GM12892 (cell line): ENCODE data around the gene RAP2A.

Experiments
- DNase-seq: peaks from one replicate; pipeline ENCODE4 v3.0.0; 2011; ENCODE audit not compliant: insufficient read length
- FAIRE-seq: peaks from 2 replicates; lab custom pipeline; 2011; peaks lifted over from hg19 to GRCh38; lab: Jason Lieb, UNC
- POLR2A ChIP-seq: IDR thresholded peaks from 2 replicates; pipeline ENCODE4 v1.6.1; 2011; ENCODE audit warnings: low read depth, low read length, control low read depth
- POLR2AphosphoS5 ChIP-seq: IDR thresholded peaks from 2 replicates; pipeline ENCODE4 v1.6.1; 2011; ENCODE audit warnings: low read depth, low read length, control low read depth
- TAF1 ChIP-seq: IDR thresholded peaks from 2 replicates; pipeline ENCODE4 v1.6.1; 2011; ENCODE audit warnings: low read depth, mild to moderate bottlenecking, control low read depth, low read length, borderline replicate concordance

Gene RAP2A

DNA sequence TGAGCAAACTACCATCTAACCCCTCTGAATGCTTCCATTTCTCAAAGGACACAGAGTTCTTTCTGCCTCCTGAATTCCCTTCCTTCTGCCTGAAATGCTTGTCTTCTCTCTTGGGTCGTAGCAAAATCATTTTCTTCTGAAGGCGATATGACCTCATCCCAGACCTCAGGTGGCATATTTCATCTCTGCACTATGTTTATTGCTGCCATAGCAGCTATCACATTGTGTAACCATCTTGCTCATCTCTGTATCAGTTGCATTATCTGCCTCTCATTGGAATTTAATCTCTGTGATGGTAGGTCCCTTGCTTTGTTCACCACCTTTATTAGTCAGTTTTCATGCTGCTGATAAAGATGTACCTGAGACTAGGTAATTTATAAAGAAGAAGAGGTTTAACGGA lies 32.5 kb upstream of the RAP2A start:
- no peak for FAIRE-seq
- DNase-seq: no peak
- no peak for TF ChIP-seq POLR2A
- TF ChIP-seq POLR2AphosphoS5: no peak
- TF ChIP-seq TAF1: no peak

DNA sequence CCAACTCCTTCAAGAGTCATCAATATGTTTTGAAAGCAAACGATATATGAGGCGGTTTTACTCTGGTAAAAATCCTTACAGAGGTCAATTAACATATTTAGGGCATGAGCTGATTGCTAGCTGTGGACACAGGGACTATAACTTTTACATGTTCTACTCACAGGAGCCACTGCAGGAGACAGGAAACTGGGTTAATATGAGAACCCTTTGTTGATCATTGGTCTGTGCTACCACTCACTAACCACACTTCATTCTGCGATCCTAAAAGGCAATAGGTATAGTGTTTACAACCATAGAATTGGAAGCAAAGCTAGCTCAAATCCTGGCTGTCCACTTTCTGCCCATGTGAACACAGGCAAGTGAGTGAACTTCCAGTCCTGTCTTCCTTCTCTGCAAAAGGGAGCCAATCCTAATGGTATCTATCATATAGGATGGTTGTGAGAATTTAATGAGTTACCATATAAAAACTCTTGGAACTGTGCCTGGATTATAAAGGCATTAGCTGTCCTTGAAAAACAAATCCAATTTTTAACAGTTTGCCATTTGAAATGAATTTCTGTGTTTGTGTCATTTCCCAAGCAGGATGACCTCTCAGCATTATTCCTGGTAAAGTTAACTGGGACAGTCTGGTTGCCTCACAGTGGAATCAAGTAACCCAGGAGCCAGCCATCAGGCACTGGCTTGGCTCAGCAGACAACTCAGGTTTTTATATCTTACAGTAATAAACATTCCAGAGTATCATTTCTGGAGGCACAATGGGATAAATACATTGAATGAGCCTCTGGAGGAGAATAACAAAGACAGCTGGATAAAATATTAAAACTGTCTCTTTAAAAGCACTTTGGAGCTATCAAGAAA lies 29.8 kb upstream of the RAP2A start:
- DNase-seq (no peak), FAIRE-seq (no peak)
- TF ChIP-seq POLR2A: no peak
- TF ChIP-seq POLR2AphosphoS5: no peak
- TF ChIP-seq TAF1: no peak

DNA sequence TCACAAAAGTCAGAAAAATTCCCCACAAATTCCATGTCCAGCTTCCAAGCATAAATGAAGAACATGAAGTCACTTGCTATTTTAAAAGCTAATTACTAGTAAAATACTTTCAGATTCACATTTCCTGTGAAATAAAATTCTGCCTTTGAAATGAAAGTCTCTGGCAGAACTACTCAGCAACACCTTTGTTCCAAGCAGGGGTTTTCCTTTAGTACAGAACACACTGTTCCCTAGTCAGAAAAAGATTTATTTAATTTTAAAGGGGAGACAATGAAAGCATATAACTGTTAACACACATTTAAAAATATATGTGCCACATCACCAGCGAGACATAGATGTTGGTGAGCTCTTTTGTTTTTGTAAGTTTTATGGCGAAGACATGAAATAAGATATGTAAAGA lies 26.4 kb upstream of the RAP2A start:
- DNase-seq (no peak), FAIRE-seq (no peak)
- TF ChIP-seq POLR2AphosphoS5 (no peak), TAF1 (no peak), POLR2A (no peak)

DNA sequence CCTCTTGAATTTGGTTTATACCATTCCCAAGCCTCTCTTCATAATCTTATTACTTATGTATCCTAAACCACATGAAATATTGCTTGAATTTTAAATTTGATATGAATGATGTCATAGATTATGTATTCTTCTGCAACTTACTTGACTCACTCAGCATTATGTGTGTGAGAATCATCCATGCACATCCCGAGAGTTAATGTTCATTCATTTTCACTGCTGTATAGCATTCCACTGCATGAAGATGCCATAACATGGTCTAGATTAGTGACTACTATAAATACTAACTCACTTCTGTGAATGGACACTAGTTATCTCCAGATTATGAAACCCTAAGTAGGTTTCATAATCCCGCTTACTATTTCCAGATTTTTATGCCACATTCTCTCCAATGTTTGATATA lies 25.0 kb upstream of the RAP2A start:
- FAIRE-seq: no peak
- TF ChIP-seq POLR2A: no peak
- no peak for TF ChIP-seq TAF1
- TF ChIP-seq POLR2AphosphoS5: no peak

DNA sequence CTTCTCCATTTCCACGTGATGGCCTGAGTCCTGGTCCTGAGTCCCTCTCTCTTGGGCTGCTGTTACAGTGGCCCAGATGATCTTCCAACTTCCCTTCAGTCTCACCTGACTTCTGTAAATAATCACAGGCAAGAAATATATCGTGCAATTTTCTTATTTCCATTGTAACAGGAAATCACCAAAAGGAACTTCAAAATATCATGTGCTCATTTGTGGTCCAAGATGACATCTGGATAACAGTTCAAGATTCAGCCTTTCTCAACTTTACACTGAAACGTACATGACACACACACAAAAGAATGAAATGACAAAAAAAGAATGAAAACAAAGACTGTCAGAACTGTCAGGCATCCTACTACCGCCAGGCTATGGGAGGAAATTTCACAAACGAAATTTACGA lies 22.0 kb upstream of the RAP2A start:
- FAIRE-seq (no peak), DNase-seq (no peak)
- no peak for TF ChIP-seq TAF1
- no peak for TF ChIP-seq POLR2A
- TF ChIP-seq POLR2AphosphoS5: no peak

More for the DNA sequence above, 25.0 kb upstream of the RAP2A start:
- DNase-seq: no peak

DNA sequence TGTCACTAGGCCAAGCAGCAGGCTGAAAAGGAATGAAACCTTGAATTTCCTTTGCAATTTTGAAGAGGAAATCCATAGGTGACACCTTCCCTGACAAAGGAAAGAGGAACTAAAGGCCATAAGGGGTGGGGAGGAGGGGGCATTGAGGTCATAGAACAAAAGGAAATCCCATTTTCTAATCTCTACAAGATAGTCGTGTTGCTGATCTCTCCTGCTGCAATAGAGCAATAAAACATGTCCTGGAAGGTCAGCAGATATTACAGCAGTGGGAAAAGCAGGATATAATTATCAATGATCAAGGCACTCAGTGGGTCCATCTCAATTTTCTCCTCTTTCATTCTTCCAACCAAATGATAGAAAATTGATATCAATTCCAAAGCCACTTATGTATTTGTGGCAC lies 20.3 kb upstream of the RAP2A start:
- no peak for FAIRE-seq
- TF ChIP-seq TAF1 (no peak), POLR2A (no peak), POLR2AphosphoS5 (no peak)
- no peak for DNase-seq

DNA sequence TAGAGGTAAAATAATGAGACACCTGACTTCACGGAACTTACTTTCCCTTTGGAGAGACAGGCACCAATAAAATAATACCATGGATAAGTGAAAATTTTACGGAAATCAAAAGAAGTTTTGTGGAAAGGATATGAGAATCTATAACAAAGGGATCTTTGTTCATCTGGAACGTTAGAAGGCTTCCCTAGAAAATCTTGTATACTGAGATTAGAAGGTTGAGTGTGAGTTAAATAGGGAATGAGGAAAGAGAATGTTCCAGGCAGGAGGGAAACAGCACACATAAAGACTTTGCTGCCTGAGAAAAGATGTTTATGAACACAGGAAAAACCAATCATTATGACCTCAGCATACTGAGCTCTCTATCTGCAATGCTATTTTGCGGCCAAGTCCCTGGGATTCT lies 19.6 kb upstream of the RAP2A start:
- TF ChIP-seq POLR2A (no peak), TAF1 (no peak), POLR2AphosphoS5 (no peak)
- FAIRE-seq (no peak), DNase-seq (no peak)

DNA sequence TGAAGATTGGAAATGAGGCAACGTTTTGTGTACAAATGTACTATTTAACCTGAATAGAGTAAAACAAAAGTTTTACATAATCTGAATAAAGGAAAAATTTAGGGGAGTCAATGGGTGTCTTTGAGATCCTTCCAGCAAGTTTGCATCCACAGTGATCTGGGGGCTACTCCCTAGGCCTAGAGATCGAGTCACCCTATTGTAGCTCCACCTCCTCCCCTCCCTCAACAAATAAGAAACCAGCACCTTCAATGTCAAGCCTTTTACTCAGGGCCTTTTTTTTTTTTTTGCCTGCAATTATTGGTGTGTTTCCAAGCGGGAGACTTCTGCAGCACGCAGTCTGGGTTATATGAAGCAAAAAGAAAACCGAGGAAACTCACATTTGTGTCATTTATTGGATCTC lies 16.3 kb upstream of the RAP2A start:
- DNase-seq (no peak), FAIRE-seq (no peak)
- TF ChIP-seq POLR2AphosphoS5: no peak
- TF ChIP-seq POLR2A: no peak
- no peak for TF ChIP-seq TAF1

DNA sequence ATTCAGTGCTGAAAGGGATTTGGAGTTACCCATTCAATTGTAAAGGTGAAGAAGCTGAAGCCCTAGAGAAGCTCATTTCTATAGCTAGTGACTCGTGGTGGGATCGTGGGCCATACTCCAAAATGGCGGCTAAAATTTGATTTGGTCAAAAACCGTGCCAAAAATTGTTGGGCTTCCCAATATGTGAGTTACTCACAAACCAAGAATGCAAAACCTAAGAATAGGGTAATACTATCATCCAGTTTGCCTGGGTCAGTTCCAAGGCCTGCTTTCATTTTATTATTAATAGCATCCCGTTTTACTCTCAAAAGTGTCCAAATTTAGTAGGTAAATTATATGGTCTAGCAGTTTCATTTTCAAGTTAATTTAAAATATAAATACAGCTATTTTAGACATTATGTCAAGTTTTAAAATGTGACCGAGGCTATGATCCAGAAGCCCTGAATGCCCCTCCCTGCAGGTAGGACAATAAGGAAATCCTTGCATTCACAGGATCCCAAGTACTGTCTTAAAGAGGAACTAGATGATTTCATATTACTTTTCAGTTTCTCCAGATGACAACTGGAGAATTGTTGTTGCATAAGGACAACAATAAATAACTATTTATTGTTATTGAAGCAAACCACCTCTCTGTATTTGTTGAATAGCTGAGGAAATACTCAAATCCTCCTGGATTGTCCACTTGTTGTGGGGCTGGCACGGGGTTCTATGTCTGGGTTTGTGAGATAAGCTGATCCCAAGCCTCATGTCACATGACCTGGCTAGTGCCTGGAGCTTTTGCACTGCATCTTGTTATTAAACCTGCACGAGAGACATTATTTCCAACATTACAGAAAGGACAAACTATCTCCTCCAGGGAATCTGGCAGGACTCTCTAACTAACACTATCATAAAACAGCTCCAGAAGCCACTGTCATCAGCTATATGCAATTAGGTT lies 11.6 kb upstream of the RAP2A start:
- DNase-seq (no peak), FAIRE-seq (no peak)
- TF ChIP-seq POLR2AphosphoS5 (no peak), TAF1 (no peak), POLR2A (no peak)

DNA sequence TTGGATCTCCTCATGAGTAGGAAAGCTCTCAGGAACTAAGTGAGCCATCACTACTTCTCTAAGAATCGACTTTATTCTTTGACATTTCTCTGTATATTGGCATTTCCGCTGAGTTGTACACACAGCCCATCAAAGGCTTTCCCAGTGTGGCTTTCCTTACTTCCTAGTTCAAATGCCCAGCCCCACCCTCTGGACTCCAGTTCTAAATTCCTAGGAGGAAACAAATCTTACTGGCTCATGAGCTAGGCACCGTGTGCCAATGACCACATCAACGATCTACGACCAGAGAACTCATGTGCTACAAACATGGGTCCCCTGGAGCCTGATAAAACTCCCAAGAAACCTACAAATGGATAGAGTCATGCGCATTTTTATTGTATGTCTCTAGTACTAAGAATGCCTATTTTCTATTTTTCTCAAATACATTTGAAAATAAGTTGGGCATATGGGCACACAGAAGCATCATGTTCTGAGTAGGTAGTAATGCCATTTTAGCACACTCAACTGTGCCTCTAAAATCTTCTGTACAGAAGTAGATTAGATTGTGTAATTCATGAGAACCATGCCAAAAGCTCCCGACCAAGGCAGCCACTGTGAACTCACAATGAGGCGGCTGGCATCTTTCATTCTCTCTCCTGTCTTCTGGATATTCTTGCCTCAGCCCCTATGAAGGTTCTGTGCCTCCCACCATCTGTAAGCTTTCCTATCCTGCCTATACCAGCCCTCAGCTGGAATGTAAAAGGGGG lies 10.5 kb upstream of the RAP2A start:
- no peak for DNase-seq
- no peak for FAIRE-seq
- TF ChIP-seq TAF1 (no peak), POLR2AphosphoS5 (no peak), POLR2A (no peak)

DNA sequence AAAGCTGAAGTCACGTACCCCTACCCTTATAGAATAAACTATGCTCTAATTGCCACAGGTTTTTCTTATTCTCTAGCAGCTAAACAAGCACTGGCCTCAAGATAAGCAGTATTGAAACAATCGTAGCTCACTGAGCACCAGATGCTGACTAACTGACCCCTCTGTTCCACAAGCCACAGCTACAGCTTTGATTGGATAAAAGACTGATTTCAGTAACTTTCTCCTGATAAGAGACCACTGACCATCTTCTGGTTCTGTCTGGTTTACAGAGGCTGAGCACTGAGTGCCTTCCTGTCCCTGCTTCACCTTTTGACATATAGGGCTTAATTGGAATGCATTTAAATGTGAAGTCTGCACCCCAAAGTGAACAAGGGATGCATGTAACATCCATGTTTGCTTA lies 8.4 kb upstream of the RAP2A start:
- TF ChIP-seq POLR2AphosphoS5: no peak
- TF ChIP-seq TAF1: no peak
- no peak for TF ChIP-seq POLR2A
- DNase-seq (no peak), FAIRE-seq (no peak)
